GM12864 (cell line): ENCODE data around the gene GRM8.

Experiments
- DNase-seq: peaks from one replicate; pipeline ENCODE4 v3.0.0-alpha.2; 2011; ENCODE audit warnings: low read depth
- H3K4me3 ChIP-seq: 2 replicates; pipeline ENCODE4 v1.5.1; 2011; ENCODE audit warnings: mild to moderate bottlenecking, low read depth, low read length, control low read depth
- TF ChIP-seq, protein P1 (sequence below): IDR thresholded peaks from 2 replicates; pipeline ENCODE4 v1.5.1; 2011; ENCODE audit warnings: low read depth, mild to moderate bottlenecking, moderate library complexity, low read length, control low read depth, inconsistent platforms; ENCODE audit errors: missing control alignments

Gene GRM8

DNA sequence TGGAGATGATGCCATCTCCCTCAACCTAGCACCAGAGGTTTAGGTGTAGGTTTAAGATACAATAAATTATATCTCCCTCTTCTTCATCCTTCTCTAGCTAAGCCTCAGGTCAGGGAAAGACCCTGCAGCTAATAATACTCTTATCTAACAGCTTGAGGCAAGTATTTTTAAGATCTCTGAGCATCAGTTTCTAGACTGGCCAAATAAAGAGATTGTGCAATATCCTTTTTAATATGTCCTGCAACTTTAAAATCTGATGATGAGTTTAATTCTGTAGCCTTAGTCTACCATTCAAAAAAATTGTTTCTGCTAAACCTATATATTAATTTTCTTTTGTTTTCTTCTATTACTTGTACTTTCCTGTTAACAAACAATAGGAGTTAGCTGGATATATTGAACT lies 850.8 kb downstream of the GRM8 start:
- DNase-seq: no peak
- TF ChIP-seq, protein P1, sequence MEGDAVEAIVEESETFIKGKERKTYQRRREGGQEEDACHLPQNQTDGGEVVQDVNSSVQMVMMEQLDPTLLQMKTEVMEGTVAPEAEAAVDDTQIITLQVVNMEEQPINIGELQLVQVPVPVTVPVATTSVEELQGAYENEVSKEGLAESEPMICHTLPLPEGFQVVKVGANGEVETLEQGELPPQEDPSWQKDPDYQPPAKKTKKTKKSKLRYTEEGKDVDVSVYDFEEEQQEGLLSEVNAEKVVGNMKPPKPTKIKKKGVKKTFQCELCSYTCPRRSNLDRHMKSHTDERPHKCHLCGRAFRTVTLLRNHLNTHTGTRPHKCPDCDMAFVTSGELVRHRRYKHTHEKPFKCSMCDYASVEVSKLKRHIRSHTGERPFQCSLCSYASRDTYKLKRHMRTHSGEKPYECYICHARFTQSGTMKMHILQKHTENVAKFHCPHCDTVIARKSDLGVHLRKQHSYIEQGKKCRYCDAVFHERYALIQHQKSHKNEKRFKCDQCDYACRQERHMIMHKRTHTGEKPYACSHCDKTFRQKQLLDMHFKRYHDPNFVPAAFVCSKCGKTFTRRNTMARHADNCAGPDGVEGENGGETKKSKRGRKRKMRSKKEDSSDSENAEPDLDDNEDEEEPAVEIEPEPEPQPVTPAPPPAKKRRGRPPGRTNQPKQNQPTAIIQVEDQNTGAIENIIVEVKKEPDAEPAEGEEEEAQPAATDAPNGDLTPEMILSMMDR: no peak
- H3K4me3 ChIP-seq: no peak overlapping the region

DNA sequence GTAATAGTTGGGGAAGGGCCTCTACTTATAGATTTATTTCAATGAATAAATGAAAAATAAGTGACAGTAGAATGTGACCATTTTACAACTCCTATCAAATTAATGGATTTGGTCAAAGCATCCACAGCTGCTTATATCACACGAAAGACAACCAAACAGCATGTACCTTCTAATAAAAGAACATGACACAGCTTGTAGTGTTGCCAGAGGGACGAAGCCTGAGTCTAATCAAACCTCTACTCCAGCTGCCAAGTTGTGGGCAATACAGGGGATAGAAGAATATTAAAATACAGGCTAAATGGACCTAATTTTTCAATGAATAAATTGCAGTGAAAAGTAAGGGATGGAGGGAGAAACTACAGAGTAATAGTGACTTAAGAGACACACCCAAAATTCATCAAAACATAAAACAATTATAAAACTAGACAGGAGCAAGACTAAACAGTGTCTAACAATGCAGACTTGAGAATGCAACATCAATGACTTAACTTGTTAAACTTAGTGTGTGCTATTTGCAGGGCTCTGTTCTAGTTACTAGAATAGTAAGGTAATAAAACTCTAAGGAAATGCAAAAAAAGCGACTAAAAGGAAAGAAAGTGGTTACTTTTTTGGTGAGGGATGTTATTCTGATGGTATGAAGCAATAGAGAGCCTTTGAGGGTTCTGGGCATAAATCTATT lies 853.8 kb downstream of the GRM8 start:
- H3K4me3 ChIP-seq: no peak overlapping the region
- TF ChIP-seq, protein P1: no peak
- DNase-seq: no peak

DNA sequence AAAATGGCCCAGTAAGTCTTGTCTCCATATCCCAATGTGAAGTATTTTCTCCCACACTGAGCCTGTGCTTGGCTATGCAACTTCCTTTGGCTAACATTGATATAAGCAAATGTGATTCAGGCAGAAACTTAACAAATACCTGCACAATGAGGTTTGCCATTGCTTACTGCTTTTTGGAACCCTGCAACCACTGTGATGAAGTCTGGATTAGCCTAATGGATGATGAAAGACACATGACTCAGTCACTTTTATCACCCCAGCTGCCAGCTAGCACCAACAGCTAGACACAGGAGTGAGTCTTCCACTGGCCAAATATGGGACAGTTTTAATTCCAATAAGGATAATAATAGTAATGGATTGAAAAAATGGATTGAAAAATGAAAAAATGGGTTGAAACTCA lies 854.5 kb downstream of the GRM8 start:
- TF ChIP-seq, protein P1: no peak
- no peak overlapping the region for H3K4me3 ChIP-seq
- DNase-seq: no peak

DNA sequence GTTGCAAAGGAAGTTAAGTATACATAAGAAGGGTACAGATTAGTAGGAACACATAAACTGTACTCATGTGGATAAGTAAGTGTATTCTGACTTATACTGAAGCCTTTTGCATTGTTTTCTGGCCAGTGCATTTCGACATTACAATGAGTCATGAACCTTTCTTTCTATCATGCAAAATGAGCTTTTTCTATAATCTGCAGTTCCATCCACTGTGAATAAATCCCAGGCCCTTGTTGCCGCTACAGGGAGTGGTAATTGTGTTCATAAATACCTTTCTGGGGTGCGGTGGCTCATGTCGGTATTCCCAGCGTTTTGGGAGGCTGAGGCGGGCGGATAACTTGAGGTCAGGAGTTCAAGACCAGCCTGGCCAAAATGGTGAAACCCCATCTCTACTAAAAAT lies 858.3 kb downstream of the GRM8 start:
- no peak for DNase-seq
- H3K4me3 ChIP-seq: no peak overlapping the region
- TF ChIP-seq, protein P1: no peak
